ENCODE measurements around the gene CBFB. TPM values are rescaled to one million over a fixed set of nuclear protein-coding genes. Genes with fewer than 3 reads are reported as not detected.

CBFB gene
- polyA plus RNA-seq, 1 donor from 2014 or later = 32.6 TPM

DNA sequence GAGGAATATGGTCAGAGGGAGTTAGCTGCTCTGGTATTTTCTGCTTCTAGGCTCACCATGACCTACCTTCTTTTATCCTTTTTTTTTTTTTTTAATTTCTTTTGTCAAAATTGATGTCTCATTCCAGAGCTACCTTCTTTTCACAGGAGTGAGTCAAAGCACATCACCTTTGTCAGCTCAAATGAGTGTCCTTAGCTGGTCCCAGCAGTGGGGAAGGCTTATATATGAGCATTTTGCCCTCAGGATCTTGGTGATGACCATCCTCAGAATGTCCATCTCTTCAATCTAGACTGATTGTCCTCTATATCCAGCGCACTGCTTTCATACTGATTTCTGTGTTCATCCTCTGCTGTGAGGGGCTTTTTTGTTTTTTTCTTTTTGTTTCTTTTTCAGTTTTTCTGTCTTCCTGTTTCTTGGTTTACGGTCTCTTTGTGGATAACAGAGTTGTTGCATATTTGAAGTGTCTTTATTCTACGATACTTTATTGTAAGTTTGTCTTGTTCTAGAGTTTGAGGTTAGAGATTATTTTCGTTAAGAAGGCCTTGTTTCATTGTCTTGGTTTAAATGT, 24.9 kb downstream of the CBFB start:
- Histone ChIP-seq H3K27ac (ENCODE audit: low read length) (no peak overlapping the region), H3K79me2 (replicated peaks; ENCODE audit: insufficient read depth, low read length) (no peaks in the 10 kb centered on the region), H3K36me3 (ENCODE audit: insufficient read depth, low read length) (no peaks in the 10 kb centered on the region)

DNA sequence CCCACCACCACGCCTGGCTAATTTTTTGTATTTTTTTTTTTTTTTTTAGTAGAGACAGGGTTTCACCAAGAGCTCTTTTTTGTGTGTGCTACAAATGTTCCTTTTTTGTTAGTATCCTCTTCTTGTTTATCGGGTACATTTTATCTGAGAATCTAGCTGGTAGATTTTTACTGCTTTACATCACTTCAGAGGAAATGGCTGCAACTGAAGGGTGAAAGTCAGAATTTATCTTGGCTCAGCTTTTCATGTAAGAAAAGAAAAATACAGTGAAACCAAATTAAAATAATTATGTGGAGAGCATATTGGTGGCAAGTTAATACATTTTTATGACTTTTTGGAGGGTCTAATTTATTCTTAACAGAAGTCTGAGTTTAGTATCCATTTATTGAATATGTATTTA, 26.0 kb downstream of the CBFB start:
- H3K9me3 ChIP-seq (ENCODE audit: low read length) = no peaks in the 10 kb centered on the region
- no peaks in the 10 kb centered on the region for H3K79me2 ChIP-seq (replicated peaks; ENCODE audit: insufficient read depth, low read length)
- H3K9ac ChIP-seq (ENCODE audit: low read length) = no peak overlapping the region
- no peaks in the 10 kb centered on the region for H3K36me3 ChIP-seq (ENCODE audit: insufficient read depth, low read length)
- H3K4me3 ChIP-seq (ENCODE audit: low read length) = no peak overlapping the region
- H3K27me3 ChIP-seq (ENCODE audit: insufficient read depth, low read depth, low read length) = no peaks in the 10 kb centered on the region
- H3F3A ChIP-seq (ENCODE audit: insufficient read depth, low read length, poor library complexity, severe bottlenecking) = no peaks in the 10 kb centered on the region
- H3K4me2 ChIP-seq (ENCODE audit: low read length) = no peak overlapping the region
- no peak for TF ChIP-seq RAD21 (conservative IDR thresholded peaks at IDR 0.05)
- TF ChIP-seq, protein P1, sequence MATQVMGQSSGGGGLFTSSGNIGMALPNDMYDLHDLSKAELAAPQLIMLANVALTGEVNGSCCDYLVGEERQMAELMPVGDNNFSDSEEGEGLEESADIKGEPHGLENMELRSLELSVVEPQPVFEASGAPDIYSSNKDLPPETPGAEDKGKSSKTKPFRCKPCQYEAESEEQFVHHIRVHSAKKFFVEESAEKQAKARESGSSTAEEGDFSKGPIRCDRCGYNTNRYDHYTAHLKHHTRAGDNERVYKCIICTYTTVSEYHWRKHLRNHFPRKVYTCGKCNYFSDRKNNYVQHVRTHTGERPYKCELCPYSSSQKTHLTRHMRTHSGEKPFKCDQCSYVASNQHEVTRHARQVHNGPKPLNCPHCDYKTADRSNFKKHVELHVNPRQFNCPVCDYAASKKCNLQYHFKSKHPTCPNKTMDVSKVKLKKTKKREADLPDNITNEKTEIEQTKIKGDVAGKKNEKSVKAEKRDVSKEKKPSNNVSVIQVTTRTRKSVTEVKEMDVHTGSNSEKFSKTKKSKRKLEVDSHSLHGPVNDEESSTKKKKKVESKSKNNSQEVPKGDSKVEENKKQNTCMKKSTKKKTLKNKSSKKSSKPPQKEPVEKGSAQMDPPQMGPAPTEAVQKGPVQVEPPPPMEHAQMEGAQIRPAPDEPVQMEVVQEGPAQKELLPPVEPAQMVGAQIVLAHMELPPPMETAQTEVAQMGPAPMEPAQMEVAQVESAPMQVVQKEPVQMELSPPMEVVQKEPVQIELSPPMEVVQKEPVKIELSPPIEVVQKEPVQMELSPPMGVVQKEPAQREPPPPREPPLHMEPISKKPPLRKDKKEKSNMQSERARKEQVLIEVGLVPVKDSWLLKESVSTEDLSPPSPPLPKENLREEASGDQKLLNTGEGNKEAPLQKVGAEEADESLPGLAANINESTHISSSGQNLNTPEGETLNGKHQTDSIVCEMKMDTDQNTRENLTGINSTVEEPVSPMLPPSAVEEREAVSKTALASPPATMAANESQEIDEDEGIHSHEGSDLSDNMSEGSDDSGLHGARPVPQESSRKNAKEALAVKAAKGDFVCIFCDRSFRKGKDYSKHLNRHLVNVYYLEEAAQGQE (IDR thresholded peaks at IDR 0.05; ENCODE audit: borderline replicate concordance) = no peak
- TF ChIP-seq, protein P2, sequence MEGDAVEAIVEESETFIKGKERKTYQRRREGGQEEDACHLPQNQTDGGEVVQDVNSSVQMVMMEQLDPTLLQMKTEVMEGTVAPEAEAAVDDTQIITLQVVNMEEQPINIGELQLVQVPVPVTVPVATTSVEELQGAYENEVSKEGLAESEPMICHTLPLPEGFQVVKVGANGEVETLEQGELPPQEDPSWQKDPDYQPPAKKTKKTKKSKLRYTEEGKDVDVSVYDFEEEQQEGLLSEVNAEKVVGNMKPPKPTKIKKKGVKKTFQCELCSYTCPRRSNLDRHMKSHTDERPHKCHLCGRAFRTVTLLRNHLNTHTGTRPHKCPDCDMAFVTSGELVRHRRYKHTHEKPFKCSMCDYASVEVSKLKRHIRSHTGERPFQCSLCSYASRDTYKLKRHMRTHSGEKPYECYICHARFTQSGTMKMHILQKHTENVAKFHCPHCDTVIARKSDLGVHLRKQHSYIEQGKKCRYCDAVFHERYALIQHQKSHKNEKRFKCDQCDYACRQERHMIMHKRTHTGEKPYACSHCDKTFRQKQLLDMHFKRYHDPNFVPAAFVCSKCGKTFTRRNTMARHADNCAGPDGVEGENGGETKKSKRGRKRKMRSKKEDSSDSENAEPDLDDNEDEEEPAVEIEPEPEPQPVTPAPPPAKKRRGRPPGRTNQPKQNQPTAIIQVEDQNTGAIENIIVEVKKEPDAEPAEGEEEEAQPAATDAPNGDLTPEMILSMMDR (IDR thresholded peaks at IDR 0.05; ENCODE audit: poor library complexity, severe bottlenecking) = no peak
- no peak for TF ChIP-seq SMC3 (conservative IDR thresholded peaks at IDR 0.05; ENCODE audit: poor library complexity)
- no peak overlapping the region for H3K27ac ChIP-seq (ENCODE audit: low read length)
- no peak overlapping the region for H2AFZ ChIP-seq (ENCODE audit: low read depth, low read length)
- H4K20me1 ChIP-seq (ENCODE audit: insufficient read depth) = no peaks in the 10 kb centered on the region
- H3K9me2 ChIP-seq (ENCODE audit: insufficient read depth, low read length) = no peaks in the 10 kb centered on the region

More for the DNA sequence above, 24.9 kb downstream of the CBFB start:
- H4K20me1 ChIP-seq (ENCODE audit: insufficient read depth) = no peaks in the 10 kb centered on the region
- no peaks in the 10 kb centered on the region for H3K27me3 ChIP-seq (ENCODE audit: insufficient read depth, low read depth, low read length)
- H3K9ac ChIP-seq (ENCODE audit: low read length) = no peak overlapping the region
- no peaks in the 10 kb centered on the region for H3K9me2 ChIP-seq (ENCODE audit: insufficient read depth, low read length)
- no peaks in the 10 kb centered on the region for H3F3A ChIP-seq (ENCODE audit: insufficient read depth, low read length, poor library complexity, severe bottlenecking)
- no peak overlapping the region for H3K4me3 ChIP-seq (ENCODE audit: low read length)
- no peak overlapping the region for H3K4me2 ChIP-seq (ENCODE audit: low read length)
- no peak overlapping the region for H2AFZ ChIP-seq (ENCODE audit: low read depth, low read length)
- TF ChIP-seq POLR2AphosphoS5 (IDR thresholded peaks at IDR 0.05) (no peak), EP300 (conservative IDR thresholded peaks at IDR 0.05; ENCODE audit: poor library complexity, severe bottlenecking) (no peak), TAF1 (IDR thresholded peaks at IDR 0.05; ENCODE audit: low read depth) (no peak), EZH2 (IDR thresholded peaks at IDR 0.05; ENCODE audit: borderline replicate concordance, insufficient read depth, low read length, poor library complexity, severe bottlenecking) (no peak)
- TF ChIP-seq, protein P1 (IDR thresholded peaks at IDR 0.05; ENCODE audit: borderline replicate concordance) = no peak
- TF ChIP-seq, protein P2 (IDR thresholded peaks at IDR 0.05; ENCODE audit: poor library complexity, severe bottlenecking) = no peak
- H3K9me3 ChIP-seq (ENCODE audit: low read length) = no peaks in the 10 kb centered on the region
